Esophagus (tissue), 2 donors: ENCODE results near the gene ZKSCAN3. TPM values are rescaled to one million over a fixed set of nuclear protein-coding genes. Genes with fewer than 3 reads are reported as not detected.

Source experiments
- H3K27ac ChIP-seq, 2 donors: one replicate each; pipeline ENCODE4 v1.5.1; 2013; ENCODE audit warnings: low read depth in 2 of 2, mild to moderate bottlenecking in 2 of 2, inconsistent platforms in 1 of 2, low read length in 1 of 2, moderate library complexity in 1 of 2
- H3K27me3 ChIP-seq, 2 donors: one replicate each; pipeline ENCODE4 v1.6.1; 2013; ENCODE audit warnings: low read length in 2 of 2, control low read depth in 1 of 2, mild to moderate bottlenecking in 1 of 2; ENCODE audit not compliant: insufficient read depth in 2 of 2, control insufficient read depth in 1 of 2
- H3K36me3 ChIP-seq, 2 donors: one replicate each; pipeline ENCODE4 v1.6.1; 2013; ENCODE audit warnings: low read length in 1 of 2; ENCODE audit not compliant: control insufficient read depth in 2 of 2, insufficient read depth in 2 of 2
- H3K4me1 ChIP-seq, 2 donors: one replicate each; pipeline ENCODE4 v1.6.1; 2013; ENCODE audit warnings: low read length in 1 of 2; ENCODE audit not compliant: control insufficient read depth in 2 of 2, insufficient read depth in 2 of 2
- H3K4me3 ChIP-seq, 2 donors: one replicate each; pipeline ENCODE4 v1.5.1; 2013; ENCODE audit warnings: low read length in 2 of 2, mild to moderate bottlenecking in 2 of 2, low read depth in 1 of 2, moderate library complexity in 1 of 2
- H3K9me3 ChIP-seq, 2 donors: one replicate each; pipeline ENCODE4 v1.6.1; 2013; ENCODE audit warnings: mild to moderate bottlenecking in 2 of 2, low read depth in 1 of 2, low read length in 1 of 2, moderate library complexity in 1 of 2; ENCODE audit not compliant: control insufficient read depth in 2 of 2, insufficient read depth in 1 of 2
- WGBS, 2 donors: extraction: QIAGEN DNeasy Blood & Tissue Kit; methylation state at CpG; one replicate each; pipeline ENCODE4 v1.1.7; 2013; 5-methylcytosine and 5-hydroxymethylcytosine counted together
- polyA plus RNA-seq, 2 donors: library from polyadenylated mRNA; stranded (reverse); fragments of 200-250 nt; gene quantifications; one replicate each; pipeline ENCODE4 v1.2.3, GENCODE V29; 2013
- donor health status: healthy with polysubstance abuse.
- donor health status: Bipolar disorder and iron deficiency.

The ZKSCAN3 gene
- polyA plus RNA-seq, 2 donors, result 0.84 to 1.3 TPM

DNA sequence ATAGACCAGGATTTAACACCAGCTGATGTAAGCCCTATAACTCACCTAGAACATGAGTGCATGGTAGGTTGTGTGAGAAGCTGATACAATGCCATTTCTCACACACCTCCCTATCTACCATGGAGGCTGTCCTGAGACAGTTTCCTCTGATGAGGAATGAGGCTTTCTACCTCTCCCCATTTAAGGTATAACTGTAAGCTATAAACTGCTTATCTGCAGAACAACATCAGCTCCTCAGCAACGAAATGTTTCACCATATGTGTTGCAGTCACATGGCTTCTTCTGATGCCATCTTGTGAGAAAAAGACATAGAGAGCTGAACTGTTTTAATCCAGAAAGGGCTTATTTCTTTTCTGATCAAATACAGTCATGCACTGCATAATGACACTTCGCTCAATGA, 20.7 kb downstream of the ZKSCAN3 start:
- Histone ChIP-seq H3K4me1 (no peaks in the 10 kb centered on the region), H3K27me3 (no peaks in the 10 kb centered on the region), H3K27ac (no peak overlapping the region), H3K36me3 (peaks cover 0 to 4% of the 10 kb centered on the region in 2 donors), H3K9me3 (no peaks in the 10 kb centered on the region), H3K4me3 (no peak overlapping the region)
- WGBS, 2 donors, result 74 to 81% methylated on average over 2 of the region's 2 CpGs

DNA sequence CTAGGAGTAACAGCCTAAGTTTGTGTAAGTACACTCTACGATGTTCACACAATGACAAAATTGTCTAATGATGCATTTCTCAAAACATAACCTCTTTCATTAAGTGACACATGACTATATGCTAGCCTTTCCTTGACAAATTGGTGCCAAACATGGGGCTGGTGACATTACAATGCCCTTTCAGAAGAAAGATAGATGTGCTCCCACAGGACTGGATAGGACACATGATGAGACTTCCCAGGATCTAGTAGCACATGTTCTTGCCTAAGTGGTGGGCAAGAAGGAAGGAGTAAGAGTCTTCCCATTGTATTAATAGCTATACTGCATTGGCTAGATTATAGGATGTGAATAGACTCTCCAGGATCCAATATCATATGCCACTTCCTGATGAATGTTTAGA, 21.5 kb downstream of the ZKSCAN3 start:
- H3K36me3 ChIP-seq, result no peaks in the 10 kb centered on the region
- no peaks in the 10 kb centered on the region for H3K27me3 ChIP-seq
- no peaks in the 10 kb centered on the region for H3K4me1 ChIP-seq
- no peaks in the 10 kb centered on the region for H3K9me3 ChIP-seq
- no peak overlapping the region for H3K4me3 ChIP-seq
- 90 to 97% methylated on average over 1 of the region's 1 CpG for WGBS, 2 donors
- H3K27ac ChIP-seq, result no peak overlapping the region

DNA sequence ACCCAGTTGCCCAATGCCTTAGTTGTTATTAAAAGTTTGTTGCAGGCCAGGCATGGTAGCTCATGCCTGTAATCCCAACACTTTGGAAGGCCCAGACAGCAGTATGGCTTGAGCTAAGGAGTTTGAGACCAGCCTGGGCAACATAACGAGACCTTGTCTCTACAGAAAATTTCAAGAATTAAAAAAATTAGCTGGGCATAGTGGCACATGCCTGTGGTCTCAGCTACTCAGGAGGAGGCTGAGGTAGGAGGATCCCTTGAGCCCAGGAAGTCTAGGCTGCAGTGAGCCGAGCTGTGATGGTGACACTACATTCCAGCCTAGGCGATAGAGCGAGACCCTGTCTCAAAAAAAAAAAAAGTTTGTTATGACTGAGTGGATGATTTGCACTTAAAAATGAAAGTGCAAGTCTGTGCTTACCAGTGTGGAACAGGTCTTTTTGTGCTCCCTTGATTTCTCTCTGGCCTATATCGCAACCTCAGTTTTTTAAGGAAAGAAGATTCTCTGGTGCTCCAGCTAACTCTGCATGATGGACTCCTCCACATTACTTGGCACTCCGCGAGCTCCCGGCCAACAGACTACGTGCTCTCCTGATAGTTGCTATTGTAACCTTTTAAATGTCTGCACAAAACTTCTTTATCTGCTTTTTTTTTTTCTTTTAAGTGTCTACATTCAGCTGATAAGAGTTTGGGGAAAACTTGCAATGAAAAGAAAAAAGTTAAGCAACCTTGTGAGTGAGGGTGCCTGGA, 22.1 kb downstream of the ZKSCAN3 start:
- Histone ChIP-seq H3K27me3 (no peaks in the 10 kb centered on the region), H3K4me3 (no peak overlapping the region), H3K9me3 (no peaks in the 10 kb centered on the region), H3K4me1 (no peaks in the 10 kb centered on the region), H3K36me3 (no peaks in the 10 kb centered on the region), H3K27ac (no peak overlapping the region)
- 89% methylated on average over 9 of the region's 9 CpGs for WGBS, 2 donors

- Histone ChIP-seq H3K27ac (no peak overlapping the region), H3K4me3 (no peak overlapping the region), H3K9me3 (no peaks in the 10 kb centered on the region), H3K36me3 (no peaks in the 10 kb centered on the region), H3K4me1 (no peaks in the 10 kb centered on the region), H3K27me3 (no peaks in the 10 kb centered on the region)
- 93 to 95% methylated on average over 1 of the region's 1 CpG for WGBS, 2 donors
These were observed 24.2 kb downstream of the ZKSCAN3 start for GRCh38 chr6:28373925-28374324.

GRCh38 chr6:28377879-28378278, 28.1 kb downstream of the ZKSCAN3 start:
- Histone ChIP-seq H3K4me1 (no peaks in the 10 kb centered on the region), H3K9me3 (no peaks in the 10 kb centered on the region), H3K27ac (no peak overlapping the region), H3K4me3 (no peak overlapping the region), H3K36me3 (peaks cover 0 to 2% of the 10 kb centered on the region in 2 donors), H3K27me3 (no peaks in the 10 kb centered on the region)
- 99 to 100% methylated on average over 1 of the region's 1 CpG for WGBS, 2 donors

- H3K9me3 ChIP-seq, result no peaks in the 10 kb centered on the region
- no peak overlapping the region for H3K4me3 ChIP-seq
- H3K27ac ChIP-seq, result no peak overlapping the region
- no peaks in the 10 kb centered on the region for H3K27me3 ChIP-seq
- H3K36me3 ChIP-seq, result peaks cover 0 to 2% of the 10 kb centered on the region in 2 donors
- H3K4me1 ChIP-seq, result no peaks in the 10 kb centered on the region
These were observed 28.9 kb downstream of the ZKSCAN3 start for GRCh38 chr6:28378644-28379043.

DNA sequence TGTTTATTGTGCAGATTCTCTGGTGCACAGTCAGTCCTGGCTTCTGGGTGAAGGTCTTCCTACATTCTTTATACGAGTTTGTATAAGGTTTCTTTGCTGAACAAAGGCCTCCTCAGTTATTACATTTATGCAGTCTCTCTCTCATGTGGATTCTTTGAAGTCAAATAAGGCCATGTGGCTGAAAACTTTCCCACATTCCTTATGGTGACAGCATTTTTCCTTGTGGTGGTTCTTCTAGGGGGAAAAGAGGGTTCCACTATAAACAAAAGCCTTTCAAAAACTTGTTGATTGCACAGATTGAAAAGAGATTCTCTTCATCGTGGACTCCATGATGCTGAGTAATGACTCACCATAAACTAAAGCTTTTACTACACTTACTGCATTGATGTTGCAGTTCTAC, 30.6 kb downstream of the ZKSCAN3 start:
- H3K27me3 ChIP-seq, result no peaks in the 10 kb centered on the region
- no peaks in the 10 kb centered on the region for H3K9me3 ChIP-seq
- 87 to 93% methylated on average over 2 of the region's 2 CpGs for WGBS, 2 donors
- no peaks in the 10 kb centered on the region for H3K4me1 ChIP-seq
- H3K4me3 ChIP-seq, result no peak overlapping the region
- no peak overlapping the region for H3K27ac ChIP-seq
- H3K36me3 ChIP-seq, result peaks cover 0 to 2% of the 10 kb centered on the region in 2 donors

- Histone ChIP-seq H3K4me1 (no peaks in the 10 kb centered on the region), H3K9me3 (no peaks in the 10 kb centered on the region), H3K27me3 (no peaks in the 10 kb centered on the region), H3K4me3 (peak overlapping the region; percentile 47 to 57), H3K36me3 (peaks cover 0 to 2% of the 10 kb centered on the region in 2 donors), H3K27ac (peak overlapping the region; percentile 62 to 81)
- WGBS, 2 donors, result 19 to 22% methylated on average over 31 of the region's 31 CpGs
These were observed 33.7 kb downstream of the ZKSCAN3 start for GRCh38 chr6:28383235-28384142.

GRCh38 chr6:28384143-28384533, 34.4 kb downstream of the ZKSCAN3 start:
- H3K4me1 ChIP-seq, result no peaks in the 10 kb centered on the region
- H3K36me3 ChIP-seq, result peaks cover 0 to 2% of the 10 kb centered on the region in 2 donors
- H3K9me3 ChIP-seq, result no peaks in the 10 kb centered on the region
- no peak overlapping the region for H3K4me3 ChIP-seq
- WGBS, 2 donors, result 71 to 79% methylated on average over 2 of the region's 2 CpGs
- H3K27ac ChIP-seq, result no peak overlapping the region
- H3K27me3 ChIP-seq, result no peaks in the 10 kb centered on the region
